ENCODE results near the gene ALX4. TPM values are rescaled to one million over a fixed set of nuclear protein-coding genes. Genes with fewer than 3 reads are reported as not detected.

The ALX4 gene
- total RNA-seq, 1 experiment from 2014 or later = not detected

GRCh38 chr11:44340656-44341055, 30.7 kb upstream of the ALX4 start:
- Histone ChIP-seq H3K79me2 (ENCODE audit: low read length) (no peaks in the 10 kb centered on the region), H3K9ac (ENCODE audit: low read length) (no peak overlapping the region), H3K27ac (ENCODE audit: low read length) (no peak overlapping the region), H3K9me3 (ENCODE audit: low read length) (no peaks in the 10 kb centered on the region), H2AFZ (ENCODE audit: low read length) (no peak overlapping the region), H3K4me2 (ENCODE audit: low read depth, low read length, poor library complexity, severe bottlenecking) (no peak overlapping the region), H4K20me1 (ENCODE audit: insufficient read depth, low read depth, low read length) (no peaks in the 10 kb centered on the region), H3K4me3 (ENCODE audit: low read length) (no peak overlapping the region), H3K4me1 (ENCODE audit: low read length) (no peaks in the 10 kb centered on the region), H3K9me2 (replicated peaks; ENCODE audit: insufficient read depth, low read length) (no peaks in the 10 kb centered on the region), H3K27me3 (ENCODE audit: low read length) (no peaks in the 10 kb centered on the region), H3K36me3 (ENCODE audit: insufficient read depth, low read length) (no peaks in the 10 kb centered on the region)
- DNase-seq = no peak

GRCh38 chr11:44339530-44339883, 29.6 kb upstream of the ALX4 start:
- no peaks in the 10 kb centered on the region for H3K79me2 ChIP-seq (ENCODE audit: low read length)

GRCh38 chr11:44338698-44339529, 29.0 kb upstream of the ALX4 start:
- no peak for DNase-seq
- no peaks in the 10 kb centered on the region for H3K9me3 ChIP-seq (ENCODE audit: low read length)
- H3K36me3 ChIP-seq (ENCODE audit: insufficient read depth, low read length) = no peaks in the 10 kb centered on the region
- no peaks in the 10 kb centered on the region for H4K20me1 ChIP-seq (ENCODE audit: insufficient read depth, low read depth, low read length)
- no peak overlapping the region for H3K27ac ChIP-seq (ENCODE audit: low read length)
- no peak overlapping the region for H3K4me3 ChIP-seq (ENCODE audit: low read length)
- no peaks in the 10 kb centered on the region for H3K4me1 ChIP-seq (ENCODE audit: low read length)
- no peaks in the 10 kb centered on the region for H3K27me3 ChIP-seq (ENCODE audit: low read length)
- no peak overlapping the region for H3K9ac ChIP-seq (ENCODE audit: low read length)
- no peak overlapping the region for H3K4me2 ChIP-seq (ENCODE audit: low read depth, low read length, poor library complexity, severe bottlenecking)
- H2AFZ ChIP-seq (ENCODE audit: low read length) = no peak overlapping the region
- H3K79me2 ChIP-seq (ENCODE audit: low read length) = no peaks in the 10 kb centered on the region
- H3K9me2 ChIP-seq (replicated peaks; ENCODE audit: insufficient read depth, low read length) = no peaks in the 10 kb centered on the region

More at GRCh38 chr11:44339530-44339883, 29.6 kb upstream of the ALX4 start:
- no peak overlapping the region for H3K27ac ChIP-seq (ENCODE audit: low read length)
- no peaks in the 10 kb centered on the region for H3K36me3 ChIP-seq (ENCODE audit: insufficient read depth, low read length)
- H3K9ac ChIP-seq (ENCODE audit: low read length) = no peak overlapping the region
- H4K20me1 ChIP-seq (ENCODE audit: insufficient read depth, low read depth, low read length) = no peaks in the 10 kb centered on the region
- H3K9me2 ChIP-seq (replicated peaks; ENCODE audit: insufficient read depth, low read length) = no peaks in the 10 kb centered on the region
- no peak overlapping the region for H3K4me2 ChIP-seq (ENCODE audit: low read depth, low read length, poor library complexity, severe bottlenecking)
- no peak overlapping the region for H3K4me3 ChIP-seq (ENCODE audit: low read length)
- H2AFZ ChIP-seq (ENCODE audit: low read length) = no peak overlapping the region
- H3K9me3 ChIP-seq (ENCODE audit: low read length) = no peaks in the 10 kb centered on the region
- DNase-seq = no peak
- H3K4me1 ChIP-seq (ENCODE audit: low read length) = no peaks in the 10 kb centered on the region
- H3K27me3 ChIP-seq (ENCODE audit: low read length) = no peaks in the 10 kb centered on the region

- Histone ChIP-seq H3K4me1 (ENCODE audit: low read length) (no peaks in the 10 kb centered on the region), H2AFZ (ENCODE audit: low read length) (no peak overlapping the region), H3K79me2 (ENCODE audit: low read length) (no peaks in the 10 kb centered on the region), H3K9ac (ENCODE audit: low read length) (no peak overlapping the region), H3K9me2 (replicated peaks; ENCODE audit: insufficient read depth, low read length) (no peaks in the 10 kb centered on the region), H3K36me3 (ENCODE audit: insufficient read depth, low read length) (no peaks in the 10 kb centered on the region), H3K4me3 (ENCODE audit: low read length) (no peak overlapping the region), H4K20me1 (ENCODE audit: insufficient read depth, low read depth, low read length) (no peaks in the 10 kb centered on the region), H3K4me2 (ENCODE audit: low read depth, low read length, poor library complexity, severe bottlenecking) (no peak overlapping the region), H3K27ac (ENCODE audit: low read length) (no peak overlapping the region), H3K9me3 (ENCODE audit: low read length) (no peaks in the 10 kb centered on the region), H3K27me3 (ENCODE audit: low read length) (no peaks in the 10 kb centered on the region)
- DNase-seq = no peak
These were observed 28.1 kb upstream of the ALX4 start for GRCh38 chr11:44338026-44338425.

- H4K20me1 ChIP-seq (ENCODE audit: insufficient read depth, low read depth, low read length) = no peaks in the 10 kb centered on the region
- no peak overlapping the region for H3K9ac ChIP-seq (ENCODE audit: low read length)
- no peaks in the 10 kb centered on the region for H3K9me3 ChIP-seq (ENCODE audit: low read length)
- no peak overlapping the region for H2AFZ ChIP-seq (ENCODE audit: low read length)
- no peak overlapping the region for H3K27ac ChIP-seq (ENCODE audit: low read length)
- H3K36me3 ChIP-seq (ENCODE audit: insufficient read depth, low read length) = no peaks in the 10 kb centered on the region
- no peaks in the 10 kb centered on the region for H3K79me2 ChIP-seq (ENCODE audit: low read length)
- no peak for DNase-seq
- H3K9me2 ChIP-seq (replicated peaks; ENCODE audit: insufficient read depth, low read length) = no peaks in the 10 kb centered on the region
- no peak overlapping the region for H3K4me3 ChIP-seq (ENCODE audit: low read length)
- H3K27me3 ChIP-seq (ENCODE audit: low read length) = no peaks in the 10 kb centered on the region
- no peak overlapping the region for H3K4me2 ChIP-seq (ENCODE audit: low read depth, low read length, poor library complexity, severe bottlenecking)
- H3K4me1 ChIP-seq (ENCODE audit: low read length) = no peaks in the 10 kb centered on the region
These were observed 26.0 kb upstream of the ALX4 start for GRCh38 chr11:44335919-44336318.

GRCh38 chr11:44335052-44335760, 25.3 kb upstream of the ALX4 start:
- Histone ChIP-seq H3K9ac (ENCODE audit: low read length) (no peak overlapping the region), H4K20me1 (ENCODE audit: insufficient read depth, low read depth, low read length) (no peaks in the 10 kb centered on the region), H3K4me1 (ENCODE audit: low read length) (no peaks in the 10 kb centered on the region), H3K27me3 (ENCODE audit: low read length) (no peaks in the 10 kb centered on the region), H3K79me2 (ENCODE audit: low read length) (no peaks in the 10 kb centered on the region), H3K36me3 (ENCODE audit: insufficient read depth, low read length) (no peaks in the 10 kb centered on the region), H3K9me3 (ENCODE audit: low read length) (no peaks in the 10 kb centered on the region), H3K4me3 (ENCODE audit: low read length) (no peak overlapping the region), H3K9me2 (replicated peaks; ENCODE audit: insufficient read depth, low read length) (no peaks in the 10 kb centered on the region), H3K27ac (ENCODE audit: low read length) (no peak overlapping the region), H3K4me2 (ENCODE audit: low read depth, low read length, poor library complexity, severe bottlenecking) (no peak overlapping the region), H2AFZ (ENCODE audit: low read length) (no peak overlapping the region)
- no peak for DNase-seq

GRCh38 chr11:44334356-44335004, 24.5 kb upstream of the ALX4 start:
- no peaks in the 10 kb centered on the region for H3K79me2 ChIP-seq (ENCODE audit: low read length)
- no peak overlapping the region for H2AFZ ChIP-seq (ENCODE audit: low read length)
- no peak for DNase-seq
- no peak overlapping the region for H3K9ac ChIP-seq (ENCODE audit: low read length)
- H3K4me1 ChIP-seq (ENCODE audit: low read length) = no peaks in the 10 kb centered on the region
- no peaks in the 10 kb centered on the region for H3K9me2 ChIP-seq (replicated peaks; ENCODE audit: insufficient read depth, low read length)
- H3K9me3 ChIP-seq (ENCODE audit: low read length) = no peaks in the 10 kb centered on the region
- H3K27me3 ChIP-seq (ENCODE audit: low read length) = no peaks in the 10 kb centered on the region
- no peak overlapping the region for H3K4me3 ChIP-seq (ENCODE audit: low read length)
- H3K36me3 ChIP-seq (ENCODE audit: insufficient read depth, low read length) = no peaks in the 10 kb centered on the region
- H4K20me1 ChIP-seq (ENCODE audit: insufficient read depth, low read depth, low read length) = no peaks in the 10 kb centered on the region
- no peak overlapping the region for H3K27ac ChIP-seq (ENCODE audit: low read length)
- H3K4me2 ChIP-seq (ENCODE audit: low read depth, low read length, poor library complexity, severe bottlenecking) = no peak overlapping the region
